H9 (cell line): ENCODE measurements around the gene MAN1A2. TPM values are rescaled to one million over a fixed set of nuclear protein-coding genes. Genes with fewer than 3 reads are reported as not detected.

ENCODE experiments used
- DNase-seq: peaks from one replicate; pipeline ENCODE4 v3.0.0-alpha.2; 2017
- H2AFZ ChIP-seq: one replicate; pipeline ENCODE4 v1.6.1; 2013; ENCODE audit warnings: mild to moderate bottlenecking, low read length, control low read depth, moderate library complexity
- H2AK5ac ChIP-seq: 2 replicates; pipeline ENCODE4 v1.6.1; 2013; ENCODE audit warnings: low read length, control low read depth, mixed read lengths; ENCODE audit not compliant: insufficient read length
- H2BK120ac ChIP-seq: one replicate; pipeline ENCODE4 v1.6.1; 2013; ENCODE audit warnings: low read depth, mild to moderate bottlenecking, low read length, control low read depth, inconsistent platforms; ENCODE audit not compliant: poor library complexity, severe bottlenecking
- H2BK12ac ChIP-seq: 2 replicates; pipeline ENCODE4 v1.6.1; 2013; ENCODE audit warnings: low read length, control low read depth, mixed read lengths, low read depth; ENCODE audit not compliant: insufficient read length
- H2BK15ac ChIP-seq: 2 replicates; pipeline ENCODE4 v1.6.1; 2013; ENCODE audit warnings: low read depth, low read length, control low read depth
- H2BK20ac ChIP-seq: one replicate; pipeline ENCODE4 v1.6.1; 2013; ENCODE audit warnings: low read depth, mild to moderate bottlenecking, low read length, control low read depth, inconsistent platforms; ENCODE audit not compliant: poor library complexity, severe bottlenecking
- H2BK5ac ChIP-seq: 2 replicates; pipeline ENCODE4 v1.6.1; 2013; ENCODE audit warnings: low read length, control low read depth, mixed read lengths; ENCODE audit not compliant: insufficient read length
- H3K14ac ChIP-seq: 2 replicates; pipeline ENCODE4 v1.6.1; 2013; ENCODE audit warnings: low read length, control low read depth; ENCODE audit not compliant: insufficient read depth
- H3K18ac ChIP-seq: 2 replicates; pipeline ENCODE4 v1.6.1; 2013; ENCODE audit warnings: low read depth, mild to moderate bottlenecking, mixed read lengths, low read length, control low read depth; ENCODE audit not compliant: insufficient read length
- H3K23ac ChIP-seq: 2 replicates; pipeline ENCODE4 v1.6.1; 2013; ENCODE audit warnings: low read length, control low read depth, mixed read lengths, low read depth; ENCODE audit not compliant: insufficient read length
- H3K23me2 ChIP-seq: 2 replicates; pipeline ENCODE4 v1.6.1; 2013; ENCODE audit warnings: low read depth, mild to moderate bottlenecking, mixed read lengths, low read length, control low read depth; ENCODE audit not compliant: insufficient read length, poor library complexity, severe bottlenecking
- H3K27ac ChIP-seq: 2 replicates; pipeline ENCODE4 v1.5.1; 2013; ENCODE audit warnings: low read length, control low read depth, mixed read lengths, low read depth; ENCODE audit not compliant: insufficient read length
- H3K27me3 ChIP-seq: 2 replicates; pipeline ENCODE4 v1.6.1; 2013; ENCODE audit warnings: low read length, control low read depth, inconsistent platforms; ENCODE audit not compliant: insufficient read depth
- H3K4ac ChIP-seq: 2 replicates; pipeline ENCODE4 v1.6.1; 2013; ENCODE audit warnings: low read depth, mild to moderate bottlenecking, control low read depth, inconsistent platforms, low read length, moderate library complexity
- H3K4me1 ChIP-seq: 2 replicates; pipeline ENCODE4 v1.6.1; 2013; ENCODE audit warnings: low read length, control low read depth, inconsistent platforms; ENCODE audit not compliant: insufficient read depth
- H3K4me2 ChIP-seq: 2 replicates; pipeline ENCODE4 v1.6.1; 2013; ENCODE audit warnings: low read length, control low read depth, mixed read lengths; ENCODE audit not compliant: insufficient read length, insufficient read depth
- H3K56ac ChIP-seq: 2 replicates; pipeline ENCODE4 v1.6.1; 2013; ENCODE audit warnings: low read depth, mild to moderate bottlenecking, mixed read lengths, low read length, control low read depth; ENCODE audit not compliant: insufficient read length
- H3K79me1 ChIP-seq: 2 replicates; pipeline ENCODE4 v1.6.1; 2013; ENCODE audit warnings: low read depth, mild to moderate bottlenecking, moderate library complexity, low read length, control low read depth, inconsistent platforms; ENCODE audit not compliant: insufficient read depth, poor library complexity, severe bottlenecking
- H3K79me2 ChIP-seq: 2 replicates; pipeline ENCODE4 v1.6.1; 2013; ENCODE audit warnings: low read length, control low read depth, inconsistent platforms; ENCODE audit not compliant: insufficient read depth
- H3K9ac ChIP-seq: 2 replicates; pipeline ENCODE4 v1.6.1; 2013; ENCODE audit warnings: low read length, control low read depth, mixed read lengths; ENCODE audit not compliant: insufficient read length; ENCODE audit errors: extremely low read depth
- H3K9me3 ChIP-seq: one replicate; pipeline ENCODE4 v1.6.1; 2013; ENCODE audit warnings: low read depth, low read length, inconsistent platforms; ENCODE audit not compliant: control insufficient read depth
- H3T11ph ChIP-seq: one replicate; pipeline ENCODE4 v1.6.1; 2013; ENCODE audit warnings: mild to moderate bottlenecking, low read length, control low read depth, inconsistent platforms
- H4K20me1 ChIP-seq: one replicate; pipeline ENCODE4 v1.6.1; 2013; ENCODE audit not compliant: control insufficient read depth, insufficient read length, insufficient read depth
- H4K5ac ChIP-seq: 2 replicates; pipeline ENCODE4 v1.6.1; 2013; ENCODE audit warnings: low read depth, mild to moderate bottlenecking, mixed read lengths, low read length, control low read depth; ENCODE audit not compliant: insufficient read length
- H4K8ac ChIP-seq: replicated peaks from 2 replicates; pipeline ENCODE4 v1.6.1; 2013; ENCODE audit warnings: low read length, control low read depth, mixed read lengths, low read depth; ENCODE audit not compliant: insufficient read length
- H4K91ac ChIP-seq: 2 replicates; pipeline ENCODE4 v1.6.1; 2013; ENCODE audit warnings: low read depth, mild to moderate bottlenecking, moderate library complexity, mixed read lengths, low read length, control low read depth; ENCODE audit not compliant: insufficient read length
- H3K27ac Mint-ChIP-seq, 3 experiments: 2 replicates in 2 of 3; 3 replicates in 1 of 3; pipeline ENCODE4 v1.8.0; 2020 to 2021; ENCODE audit warnings: mixed read lengths in 3 of 3, mild to moderate bottlenecking in 1 of 3, moderate library complexity in 1 of 3
- H3K27me3 Mint-ChIP-seq: 2 replicates; pipeline ENCODE4 v1.8.0; 2021; ENCODE audit warnings: low read depth, mild to moderate bottlenecking, moderate library complexity, mixed read lengths
- H3K36me3 Mint-ChIP-seq, 3 experiments: 2 replicates in 2 of 3; 3 replicates in 1 of 3; pipeline ENCODE4 v1.8.0; 2020 to 2021; ENCODE audit warnings: low read depth in 3 of 3, mixed read lengths in 3 of 3; ENCODE audit not compliant: insufficient read depth in 1 of 3
- H3K4me1 Mint-ChIP-seq, 2 experiments: 2 replicates each; pipeline ENCODE4 v1.8.0; 2020; ENCODE audit warnings: mixed read lengths in 2 of 2
- H3K4me3 Mint-ChIP-seq, 2 experiments: 2 replicates in 1 of 2; 3 replicates in 1 of 2; pipeline ENCODE4 v1.8.0; 2020 to 2021; ENCODE audit warnings: mild to moderate bottlenecking in 2 of 2, mixed read lengths in 2 of 2, moderate library complexity in 1 of 2
- H3K9me3 Mint-ChIP-seq, 2 experiments: 2 replicates in 1 of 2; 3 replicates in 1 of 2; pipeline ENCODE4 v1.8.0; 2020; ENCODE audit warnings: mild to moderate bottlenecking in 2 of 2, mixed read lengths in 2 of 2, moderate library complexity in 1 of 2
- CTCF ChIP-seq: fragments of 200-600 bp; sonication (generic); conservative IDR thresholded peaks from 3 replicates; pipeline ENCODE4 v1.8.0; 2021; ENCODE audit warnings: antibody characterized with exemption, mild to moderate bottlenecking
- WGBS: extraction: QIAGEN DNeasy Blood & Tissue Kit; methylation state at CpG from one replicate; pipeline ENCODE4 v1.1.7; 2013; ENCODE audit warnings: missing lambda C conversion rate, low lambda C conversion rate, mixed read lengths; ENCODE audit not compliant: insufficient read length; ENCODE audit errors: extremely low coverage; 5-methylcytosine and 5-hydroxymethylcytosine counted together
- total RNA-seq: library from RNA; stranded (reverse); gene quantifications from 2 replicates; pipeline ENCODE4 v1.2.1, GENCODE V29; 2021

MAN1A2 gene
- total RNA-seq, 1 experiment from 2014 or later: 24.0 TPM

GRCh38 chr1:117452216-117452615 is 85.0 kb downstream of the MAN1A2 start:
- Histone ChIP-seq H3K9ac (no peak overlapping the region), H4K91ac (no peak overlapping the region), H2BK20ac (no peak overlapping the region), H3K79me1 (no peaks in the 10 kb centered on the region), H2BK15ac (no peak overlapping the region), H3T11ph (no peak overlapping the region), H3K56ac (no peak overlapping the region), H3K23me2 (no peaks in the 10 kb centered on the region), H3K23ac (no peak overlapping the region), H2AFZ (no peak overlapping the region), H2BK12ac (no peak overlapping the region), H4K8ac (no peak overlapping the region), H3K14ac (no peak overlapping the region), H2BK5ac (no peak overlapping the region), H2BK120ac (no peak overlapping the region), H4K20me1 (no peaks in the 10 kb centered on the region), H3K27ac (no peak overlapping the region), H3K4ac (no peak overlapping the region), H4K5ac (no peak overlapping the region), H3K4me1 (no peaks in the 10 kb centered on the region), H3K9me3 (no peaks in the 10 kb centered on the region), H3K18ac (no peak overlapping the region), H3K79me2 (no peaks in the 10 kb centered on the region), H3K4me2 (no peak overlapping the region), H3K27me3 (no peaks in the 10 kb centered on the region), H2AK5ac (no peak overlapping the region)
- Mint-ChIP-seq H3K4me3 (no peak overlapping the region), H3K4me1 (no peaks in the 10 kb centered on the region; a peak in 1 of 4 replicates), H3K27ac (no peak overlapping the region), H3K27me3 (no peaks in the 10 kb centered on the region), H3K36me3 (peaks cover 10 to 33% (median 22%) of the 10 kb centered on the region in 3 experiments), H3K9me3 (peaks cover 5 to 13% of the 10 kb centered on the region in 2 experiments)
- no CpG with 5 or more reads among the region's 3 CpGs for WGBS
- TF ChIP-seq CTCF: no peak
- no peak for DNase-seq
